GM23338 (cell line): ENCODE results near the gene FBLN5. TPM values are rescaled to one million over a fixed set of nuclear protein-coding genes. Genes with fewer than 3 reads are reported as not detected.

Source experiments
- ATAC-seq: fragments of 200-7000 bp; cut with Tn5 transposase; 3 replicates; pipeline ENCODE4 v1.9.1; 2020
- DNase-seq: peaks from one replicate; pipeline ENCODE4 v3.0.0-alpha.2; 2015; ENCODE audit warnings: low spot score
- H2AFZ ChIP-seq: fragments of 200-600 bp; sonication (generic); 2 replicates; pipeline ENCODE4 v1.8.0; 2016; ENCODE audit warnings: antibody characterized with exemption, mild to moderate bottlenecking, moderate library complexity
- H3F3A ChIP-seq: fragments of 200-600 bp; sonication (generic); replicated peaks from 2 replicates; pipeline ENCODE4 v1.8.0; 2017; ENCODE audit warnings: antibody characterized with exemption, mixed run types, low read depth
- H3K27ac ChIP-seq: fragments of 200-600 bp; sonication (generic); 2 replicates; pipeline ENCODE4 v1.6.1; 2016; ENCODE audit warnings: low read depth
- H3K27me3 ChIP-seq: fragments of 200-600 bp; sonication (generic); 2 replicates; pipeline ENCODE4 v1.8.0; 2016; ENCODE audit warnings: mild to moderate bottlenecking, mixed run types, moderate library complexity; ENCODE audit not compliant: insufficient read depth
- H3K36me3 ChIP-seq: fragments of 200-600 bp; sonication (generic); 2 replicates; pipeline ENCODE4 v1.8.0; 2016; ENCODE audit warnings: mild to moderate bottlenecking; ENCODE audit not compliant: insufficient read depth
- H3K4me1 ChIP-seq: fragments of 200-600 bp; sonication (generic); 2 replicates; pipeline ENCODE4 v1.8.0; 2016; ENCODE audit warnings: mild to moderate bottlenecking, moderate library complexity; ENCODE audit not compliant: insufficient read depth
- H3K4me2 ChIP-seq: fragments of 200-600 bp; sonication (generic); 2 replicates; pipeline ENCODE4 v1.7.1; 2017; ENCODE audit warnings: mixed run types
- H3K4me3 ChIP-seq: fragments of 200-600 bp; sonication (generic); 2 replicates; pipeline ENCODE4 v1.6.1; 2016; ENCODE audit warnings: mixed run types
- H3K79me2 ChIP-seq: fragments of 200-600 bp; sonication (generic); replicated peaks from 2 replicates; pipeline ENCODE4 v1.8.0; 2017; ENCODE audit warnings: mild to moderate bottlenecking; ENCODE audit not compliant: insufficient read depth
- H3K9me2 ChIP-seq: fragments of 200-600 bp; sonication (generic); 2 replicates; pipeline ENCODE4 v1.8.0; 2017; ENCODE audit not compliant: insufficient read depth
- H4K20me1 ChIP-seq: fragments of 200-600 bp; sonication (generic); replicated peaks from 2 replicates; pipeline ENCODE4 v1.8.0; 2017; ENCODE audit warnings: mild to moderate bottlenecking; ENCODE audit not compliant: insufficient read depth
- H3K27ac Mint-ChIP-seq: 2 replicates; pipeline ENCODE4 v1.8.0; 2020; ENCODE audit warnings: inconsistent platforms, mild to moderate bottlenecking, moderate library complexity, mixed read lengths
- H3K27me3 Mint-ChIP-seq: 3 replicates; pipeline ENCODE4 v1.8.0; 2022; ENCODE audit warnings: low read depth, mild to moderate bottlenecking, moderate library complexity, mixed read lengths, inconsistent platforms; ENCODE audit not compliant: insufficient read depth, poor library complexity
- H3K36me3 Mint-ChIP-seq: 3 replicates; pipeline ENCODE4 v1.8.0; 2021; ENCODE audit warnings: low read depth, mild to moderate bottlenecking, inconsistent platforms, moderate library complexity, mixed read lengths
- H3K4me1 Mint-ChIP-seq: 3 replicates; pipeline ENCODE4 v1.8.0; 2020; ENCODE audit warnings: mild to moderate bottlenecking, inconsistent platforms, mixed read lengths
- H3K4me3 Mint-ChIP-seq: 3 replicates; pipeline ENCODE4 v1.8.0; 2021; ENCODE audit warnings: moderate library complexity, mild to moderate bottlenecking, inconsistent platforms, mixed read lengths
- H3K9me3 Mint-ChIP-seq: 3 replicates; pipeline ENCODE4 v1.8.0; 2020; ENCODE audit warnings: moderate library complexity, mild to moderate bottlenecking, inconsistent platforms, mixed read lengths
- CTCF ChIP-seq, 2 experiments: fragments of 200-600 bp in 1 of 2; sonication (generic) in 1 of 2; conservative IDR thresholded peaks; 2 replicates each; pipeline versions ENCODE4 v1.5.1 to v1.6.1; 2016 to 2017; ENCODE audit warnings: antibody characterized with exemption in 2 of 2, low read depth in 2 of 2, mild to moderate bottlenecking in 2 of 2, moderate library complexity in 1 of 2
- ETS1 ChIP-seq: IDR thresholded peaks from 2 replicates; pipeline ENCODE4 v1.6.1; 2016; ENCODE audit warnings: antibody characterized with exemption
- JUNB ChIP-seq: IDR thresholded peaks from one replicate; pipeline ENCODE4 v1.6.1; 2016; ENCODE audit warnings: antibody characterized with exemption; ENCODE audit not compliant: unreplicated experiment
- REST ChIP-seq: IDR thresholded peaks from one replicate; pipeline ENCODE4 v1.6.1; 2018; ENCODE audit warnings: antibody characterized with exemption; ENCODE audit not compliant: unreplicated experiment
- polyA plus RNA-seq: library from polyadenylated mRNA; unstranded; fragments of >200 nt; fragmentation: Nextera tagmentation; extraction: Ambion mirVana; gene quantifications from 2 replicates; pipeline ENCODE4 v1.2.1, GENCODE V29; 2016
- total RNA-seq: library from RNA; depleted of rRNA; stranded (reverse); fragments of >200 nt; shearing (Covaris generic); gene quantifications from 2 replicates; pipeline ENCODE4 v1.2.3, GENCODE V29; 2014

FBLN5 gene
- total and polyA plus RNA-seq, 2 experiments from 2014 or later, result 4.3 to 4.9 TPM

- Mint-ChIP-seq H3K27me3 (peaks cover 3% of the 10 kb centered on the region), H3K36me3 (no peaks in the 10 kb centered on the region)
- H3K4me2 ChIP-seq, result peak overlapping the region; percentile 71
Observed at GRCh38 chr14:91858536-91859275, 88.8 kb downstream of the FBLN5 start.

More at GRCh38 chr14:91858536-91859275, 88.8 kb downstream of the FBLN5 start:
- Histone ChIP-seq H3K4me1 (peaks cover 11% of the 10 kb centered on the region), H3K27ac (no peak overlapping the region), H3K36me3 (no peaks in the 10 kb centered on the region), H2AFZ (no peak overlapping the region), H3K27me3 (no peaks in the 10 kb centered on the region), H3K4me3 (0 out of 2 replicates have a peak overlapping the region, but pooled peaks have one; percentile 2), H4K20me1 (no peaks in the 10 kb centered on the region), H3K9me2 (peaks cover 3% of the 10 kb centered on the region; the same call in 1 of the 2 replicates), H3K79me2 (no peaks in the 10 kb centered on the region), H3F3A (no peaks in the 10 kb centered on the region)
- peaks cover 18% of the 10 kb centered on the region for H3K4me1 Mint-ChIP-seq
- peak overlapping the region; percentile 15; the same call in 1 of the 2 replicates for H3K27ac Mint-ChIP-seq
- no peaks in the 10 kb centered on the region for H3K9me3 Mint-ChIP-seq
- H3K4me3 Mint-ChIP-seq, result no peak overlapping the region
- DNase-seq (peak; percentile 32), ATAC-seq (peak; percentile 41; the same call in 2 of the 3 replicates)
- TF ChIP-seq CTCF (conservative IDR thresholded peaks at IDR 0.05; ENCODE audit: low read depth in 2 of 2), result peak in 1 of 2 experiments; percentile 47; a peak in 3 of 4 replicates
- no peak for TF ChIP-seq REST
- TF ChIP-seq JUNB, result no peak
- TF ChIP-seq ETS1, result no peak
